HEK293T (cell line): ENCODE results near the gene BLOC1S6.

Experiments
- CTCF ChIA-PET: fragments of 350-600 bp; formaldehyde crosslinking; extraction: SDS; loops from one replicate; lab custom pipeline; 2021; ENCODE audit warnings: antibody characterized with exemption, inconsistent platforms; lab: Yijun Ruan, JAX
- POLR2A ChIA-PET: fragments of 350-600 bp; formaldehyde crosslinking; extraction: SDS; loops from one replicate; lab custom pipeline; 2020; ENCODE audit warnings: antibody characterized with exemption, inconsistent platforms; lab: Yijun Ruan, JAX
- DNase-seq: peaks from one replicate; pipeline ENCODE4 v3.0.0; 2012; ENCODE audit warnings: mixed read lengths; ENCODE audit errors: extremely low spot score
- ARNT ChIP-seq: fragments of 450-650 bp; IDR thresholded peaks from 2 replicates; pipeline ENCODE4 v1.6.1; 2017; ENCODE audit warnings: mild to moderate bottlenecking
- BHLHE40 ChIP-seq: fragments of 450-650 bp; IDR thresholded peaks from 2 replicates; pipeline ENCODE4 v1.6.1; 2016; ENCODE audit warnings: mild to moderate bottlenecking, moderate library complexity, borderline replicate concordance
- CTBP1 ChIP-seq: fragments of 450-650 bp; IDR thresholded peaks from 2 replicates; pipeline ENCODE4 v1.6.1; 2016; ENCODE audit warnings: borderline replicate concordance
- ELF4 ChIP-seq: fragments of 450-650 bp; IDR thresholded peaks from 2 replicates; pipeline ENCODE4 v1.6.1; 2017; ENCODE audit warnings: antibody characterized with exemption
- FOXA1 ChIP-seq: fragments of 450-650 bp; IDR thresholded peaks from 2 replicates; pipeline ENCODE4 v1.6.1; 2016; ENCODE audit warnings: mild to moderate bottlenecking
- FOXK2 ChIP-seq: fragments of 450-650 bp; IDR thresholded peaks from 2 replicates; pipeline ENCODE4 v1.6.1; 2016; ENCODE audit warnings: mild to moderate bottlenecking
- FOXM1 ChIP-seq: fragments of 450-650 bp; IDR thresholded peaks from 2 replicates; pipeline ENCODE4 v1.6.1; 2017; ENCODE audit warnings: mild to moderate bottlenecking, borderline replicate concordance
- HDGF ChIP-seq: fragments of 450-650 bp; IDR thresholded peaks from 2 replicates; pipeline ENCODE4 v1.6.1; 2017; ENCODE audit warnings: antibody characterized with exemption, borderline replicate concordance
- L3MBTL2 ChIP-seq: fragments of 450-650 bp; conservative IDR thresholded peaks from 2 replicates; pipeline ENCODE4 v1.6.1; 2016; ENCODE audit warnings: mild to moderate bottlenecking
- LEF1 ChIP-seq: fragments of 450-650 bp; IDR thresholded peaks from 2 replicates; pipeline ENCODE4 v1.6.1; 2017; ENCODE audit warnings: mild to moderate bottlenecking, borderline replicate concordance
- NFRKB ChIP-seq: fragments of 450-650 bp; IDR thresholded peaks from 2 replicates; pipeline ENCODE4 v1.6.1; 2016; ENCODE audit warnings: mild to moderate bottlenecking, moderate library complexity
- PKNOX1 ChIP-seq: fragments of 450-650 bp; IDR thresholded peaks from 2 replicates; pipeline ENCODE4 v1.6.1; 2016
- SP1 ChIP-seq: fragments of 450-650 bp; IDR thresholded peaks from 2 replicates; pipeline ENCODE4 v1.6.1; 2017
- SUZ12 ChIP-seq: fragments of 450-650 bp; IDR thresholded peaks from 2 replicates; pipeline ENCODE4 v1.6.1; 2016; ENCODE audit warnings: mild to moderate bottlenecking
- TARDBP ChIP-seq: fragments of 450-650 bp; IDR thresholded peaks from 2 replicates; pipeline ENCODE4 v1.6.1; 2016
- ZNF384 ChIP-seq: fragments of 450-650 bp; IDR thresholded peaks from 2 replicates; pipeline ENCODE4 v1.6.1; 2016

BLOC1S6 gene

DNA sequence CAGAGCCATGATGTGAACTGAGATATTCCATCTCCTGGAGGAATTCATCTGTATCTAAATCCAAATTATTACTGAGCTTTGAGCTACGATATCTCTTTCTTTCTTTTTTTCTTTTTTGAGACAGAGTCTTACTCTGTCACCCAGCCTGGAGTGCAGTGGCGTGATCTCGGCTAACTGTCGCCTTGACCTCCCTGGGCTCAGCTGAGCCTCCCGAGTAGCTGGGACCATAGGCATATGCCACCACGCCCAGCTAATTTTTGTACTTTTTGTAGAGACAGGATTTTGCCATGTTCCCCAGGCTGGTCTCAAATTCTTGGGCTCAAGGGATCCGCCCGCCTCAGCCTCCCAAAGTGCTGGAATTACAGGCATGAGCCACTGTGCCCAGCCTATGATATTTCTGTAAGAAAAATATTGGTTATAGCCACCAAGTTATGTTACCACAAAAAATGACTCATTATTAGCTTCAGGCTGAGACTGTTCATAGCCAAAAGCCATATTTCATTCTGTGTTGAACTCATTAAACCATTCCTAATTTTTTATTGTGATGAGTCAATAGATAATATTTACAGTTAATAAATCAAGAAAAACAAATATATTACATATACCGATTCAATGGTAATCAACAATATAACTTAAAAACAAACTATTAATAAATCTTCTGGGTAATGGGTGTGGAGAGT, 37.5 kb upstream of the BLOC1S6 start:
- no peak for DNase-seq
- CTCF ChIA-PET, result no interaction called here
- TF ChIP-seq LEF1 (no peak), L3MBTL2 (no peak)
- POLR2A ChIA-PET, result interaction anchor here (1.1 kb wide), 1 partner anchor 37 kb away, joined by 3 read pairs; the partner anchor contains the start of gene BLOC1S6

GRCh38 chr15:45550436-45550835, 36.7 kb upstream of the BLOC1S6 start:
- TF ChIP-seq FOXK2 (no peak), PKNOX1 (no peak), ZNF384 (no peak), NFRKB (no peak)
- POLR2A ChIA-PET, result interaction anchor here (1.1 kb wide), 1 partner anchor 37 kb away, joined by 3 read pairs; the partner anchor contains the start of gene BLOC1S6
- CTCF ChIA-PET, result no interaction called here
- no peak for DNase-seq

DNA sequence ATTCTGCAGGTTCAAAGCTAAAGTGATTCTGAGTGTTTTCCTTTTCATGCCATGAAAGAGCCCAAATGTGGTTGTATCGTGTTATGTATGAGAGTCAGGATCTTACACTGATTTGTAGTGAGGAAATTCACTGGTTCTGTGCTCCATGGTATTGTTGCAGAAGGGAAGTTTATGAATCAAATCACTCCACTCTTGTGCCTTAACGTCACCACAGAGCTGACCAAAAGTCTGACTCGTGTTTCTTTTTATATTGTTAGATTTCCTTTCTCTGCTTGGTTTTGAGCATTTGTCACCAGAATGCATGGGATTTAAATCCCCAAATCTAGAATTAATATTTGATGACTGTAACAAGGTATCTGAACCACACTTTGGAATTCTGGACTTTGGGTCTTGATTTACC, 35.5 kb upstream of the BLOC1S6 start:
- POLR2A ChIA-PET, result no interaction called here
- no peak for DNase-seq
- CTCF ChIA-PET, result no interaction called here
- TF ChIP-seq LEF1 (no peak), BHLHE40 (no peak), ARNT (no peak), HDGF (no peak), FOXK2 (no peak), SUZ12 (no peak), CTBP1 (no peak), PKNOX1 (no peak), ELF4 (no peak), FOXA1 (no peak), ZNF384 (no peak), FOXM1 (no peak), L3MBTL2 (no peak), SP1 (no peak), NFRKB (no peak), TARDBP (no peak)

DNA sequence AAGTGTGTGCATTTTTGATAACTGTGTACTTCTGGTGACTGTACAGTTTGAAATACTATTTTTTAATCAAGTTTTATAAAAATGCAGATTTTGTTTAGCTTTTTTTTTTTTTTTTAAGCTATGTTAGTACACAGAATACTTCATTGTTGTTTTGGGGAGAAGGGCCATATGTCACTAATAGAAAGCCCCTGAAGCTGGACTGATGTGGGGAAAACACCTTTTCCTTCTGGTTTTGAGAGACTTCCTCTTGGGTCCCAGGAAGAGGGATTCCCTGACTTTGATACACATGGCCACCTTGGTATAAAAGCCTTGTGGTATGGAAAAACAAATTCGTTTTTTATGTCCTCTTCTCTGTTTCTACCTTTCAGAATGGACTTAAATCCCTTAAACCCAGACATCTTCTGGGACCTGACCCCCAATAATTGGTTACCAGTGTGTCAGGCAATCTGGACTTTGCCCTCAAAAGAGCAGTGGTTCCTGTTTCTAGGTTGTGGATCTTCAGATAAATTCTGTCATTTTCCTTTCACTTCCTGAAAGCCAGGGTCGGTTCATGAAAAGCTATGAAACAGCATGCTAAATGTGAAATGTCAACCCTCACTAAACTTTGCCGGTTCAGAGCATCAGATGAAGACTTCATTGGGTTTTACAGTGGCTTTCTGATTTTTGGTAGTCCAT, 31.1 kb upstream of the BLOC1S6 start:
- CTCF ChIA-PET, result no interaction called here
- TF ChIP-seq ELF4 (no peak), NFRKB (no peak), PKNOX1 (no peak), BHLHE40 (no peak), FOXK2 (no peak), ARNT (no peak), SP1 (no peak), FOXM1 (no peak)
- POLR2A ChIA-PET, result no interaction called here
- no peak for DNase-seq

DNA sequence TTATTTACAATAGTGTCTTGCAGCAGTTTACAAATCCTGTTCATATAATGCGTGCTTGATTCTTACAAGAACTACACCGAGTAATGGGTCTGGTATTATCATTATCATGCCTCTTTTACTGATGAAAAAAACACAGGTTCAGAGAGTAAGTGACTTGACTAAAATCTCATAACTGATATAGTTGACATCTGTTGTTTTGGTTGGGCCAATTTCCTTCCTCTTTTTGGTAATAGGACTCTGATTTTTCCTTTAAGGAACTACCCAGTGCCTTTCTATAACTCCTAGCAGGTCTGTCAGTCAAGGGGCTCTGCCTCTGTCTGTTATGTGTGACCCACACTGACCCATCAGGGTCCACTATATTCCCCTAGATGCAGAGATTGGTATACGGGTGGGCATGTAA, 14.6 kb upstream of the BLOC1S6 start:
- ChIA-PET POLR2A (interaction anchor here (2.1 kb wide), 1 partner anchor 15 kb away, joined by 13 read pairs; the partner anchor contains the start of gene BLOC1S6), CTCF (no interaction called here)
- no peak for TF ChIP-seq FOXM1
- TF ChIP-seq CTBP1, result no peak
- no peak for TF ChIP-seq FOXK2
- no peak for TF ChIP-seq PKNOX1
- TF ChIP-seq SP1, result no peak
- TF ChIP-seq ZNF384, result no peak
- no peak for TF ChIP-seq ELF4
- TF ChIP-seq FOXA1, result no peak
- no peak for TF ChIP-seq LEF1
- no peak for TF ChIP-seq SUZ12
- no peak for TF ChIP-seq TARDBP
- TF ChIP-seq NFRKB, result no peak
- no peak for TF ChIP-seq BHLHE40
- DNase-seq, result no peak
